Gastroesophageal sphincter (tissue), 4 donors: ENCODE results near the gene ZNF121. TPM values are rescaled to one million over a fixed set of nuclear protein-coding genes. Genes with fewer than 3 reads are reported as not detected.

Experiments used
- ATAC-seq: fragments of 150-250 bp; one replicate; pipeline ENCODE4 v1.9.1; 2016; ENCODE audit warnings: mild to moderate bottlenecking, moderate library complexity
- H3K27ac ChIP-seq, 4 donors: fragments of 200-600 bp; sonication (generic) in 3 of 4; 1 replicate in 3 of 4; 2 replicates in 1 of 4; pipeline ENCODE4 v1.5.1; 2016 to 2019
- H3K27me3 ChIP-seq: fragments of 200-600 bp; sonication (generic); one replicate; pipeline ENCODE4 v1.5.1; 2019
- H3K36me3 ChIP-seq, 2 donors: fragments of 200-600 bp; sonication (generic); one replicate each; pipeline ENCODE4 v1.5.1; 2019; ENCODE audit warnings: control low read depth in 1 of 2
- H3K4me1 ChIP-seq, 3 donors: fragments of 200-600 bp; sonication (generic); 1 replicate in 2 of 3; 2 replicates in 1 of 3; pipeline ENCODE4 v1.5.1; 2016 to 2019; ENCODE audit warnings: control low read depth in 2 of 3
- H3K4me3 ChIP-seq, 2 donors: fragments of 200-600 bp; sonication (generic); one replicate each; pipeline ENCODE4 v1.5.1; 2019; ENCODE audit warnings: mild to moderate bottlenecking in 1 of 2, moderate library complexity in 1 of 2
- H3K9me3 ChIP-seq, 3 donors: fragments of 200-600 bp; sonication (generic); one replicate each; pipeline ENCODE4 v1.5.1; 2017 to 2019; ENCODE audit warnings: control low read depth in 2 of 3
- EP300 ChIP-seq: sonication (generic); formaldehyde crosslinking; IDR thresholded peaks from one replicate; pipeline ENCODE4 v1.6.1; 2017; ENCODE audit warnings: antibody characterized with exemption, mild to moderate bottlenecking
- POLR2A ChIP-seq, 2 donors: fragments of 450-650 bp; IDR thresholded peaks; one replicate each; pipeline ENCODE4 v1.6.1; 2017; ENCODE audit warnings: antibody characterized with exemption in 2 of 2, mild to moderate bottlenecking in 2 of 2, moderate library complexity in 1 of 2
- POLR2AphosphoS5 ChIP-seq: sonication (generic); formaldehyde crosslinking; IDR thresholded peaks from one replicate; pipeline ENCODE4 v1.6.1; 2017; ENCODE audit warnings: antibody characterized with exemption
- WGBS, 2 donors: methylation state at CpG; one replicate each; pipeline ENCODE4 v1.1.5; 2018; ENCODE audit warnings: low coverage in 1 of 2; 5-methylcytosine and 5-hydroxymethylcytosine counted together
- total RNA-seq, 4 donors: library from RNA; depleted of rRNA; stranded (reverse); fragments of >200 nt; gene quantifications; one replicate each; pipeline ENCODE4 v1.1.0, GENCODE V29; 2016
- TF ChIP-seq, protein P1 (sequence below), 4 experiments: fragments of 200-600 bp in 2 of 4; fragments of 450-650 bp in 2 of 4; sonication (generic) in 1 of 4; IDR thresholded peaks; one replicate each; pipeline ENCODE4 v1.5.1; 2017 to 2019; ENCODE audit warnings: antibody characterized with exemption in 4 of 4, mild to moderate bottlenecking in 2 of 4, moderate library complexity in 2 of 4

Gene ZNF121
- total RNA-seq, result 10 to 100 TPM; 22.6 to 32.2 (median 28.1) TPM

- peak; percentile 93 for ATAC-seq
- H3K4me3 ChIP-seq, result peak within 1 kb of the TSS; percentile 85 to 89
- H3K4me1 ChIP-seq, result peaks cover 0 to 26% (median 11%) of the 10 kb centered on the region in 3 donors
- 0 to 2% methylated on average over 6 to 14 of the region's 51 CpGs for WGBS, 2 donors
- peak within 1 kb of the TSS; percentile 86 to 98 (median 90) for H3K27ac ChIP-seq
- H3K9me3 ChIP-seq, result peaks cover 0 to 23% (median 0%) of the 10 kb centered on the region in 3 donors
- peaks cover 0 to 29% of the 10 kb centered on the region in 2 donors for H3K36me3 ChIP-seq
- peaks cover 9% of the 10 kb centered on the region for H3K27me3 ChIP-seq
- TF ChIP-seq EP300 (no peak), POLR2AphosphoS5 (peak; percentile 67), POLR2A (IDR thresholded peaks at IDR 0.05) (peak in 1 of 2 donors; percentile 22)
- TF ChIP-seq, protein P1, sequence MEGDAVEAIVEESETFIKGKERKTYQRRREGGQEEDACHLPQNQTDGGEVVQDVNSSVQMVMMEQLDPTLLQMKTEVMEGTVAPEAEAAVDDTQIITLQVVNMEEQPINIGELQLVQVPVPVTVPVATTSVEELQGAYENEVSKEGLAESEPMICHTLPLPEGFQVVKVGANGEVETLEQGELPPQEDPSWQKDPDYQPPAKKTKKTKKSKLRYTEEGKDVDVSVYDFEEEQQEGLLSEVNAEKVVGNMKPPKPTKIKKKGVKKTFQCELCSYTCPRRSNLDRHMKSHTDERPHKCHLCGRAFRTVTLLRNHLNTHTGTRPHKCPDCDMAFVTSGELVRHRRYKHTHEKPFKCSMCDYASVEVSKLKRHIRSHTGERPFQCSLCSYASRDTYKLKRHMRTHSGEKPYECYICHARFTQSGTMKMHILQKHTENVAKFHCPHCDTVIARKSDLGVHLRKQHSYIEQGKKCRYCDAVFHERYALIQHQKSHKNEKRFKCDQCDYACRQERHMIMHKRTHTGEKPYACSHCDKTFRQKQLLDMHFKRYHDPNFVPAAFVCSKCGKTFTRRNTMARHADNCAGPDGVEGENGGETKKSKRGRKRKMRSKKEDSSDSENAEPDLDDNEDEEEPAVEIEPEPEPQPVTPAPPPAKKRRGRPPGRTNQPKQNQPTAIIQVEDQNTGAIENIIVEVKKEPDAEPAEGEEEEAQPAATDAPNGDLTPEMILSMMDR (IDR thresholded peaks at IDR 0.05), result peak in 2 of 4 experiments; percentile 5 to 18
Observed at GRCh38 chr19:9584073-9584833, at the start of gene ZNF121. ZNF121 (minus strand) TSS chr19:9584504; CDS start chr19:9568097, 16,407 bp downstream.

- Histone ChIP-seq H3K9me3 (no peaks in the 10 kb centered on the region), H3K27ac (no peak overlapping the region), H3K4me3 (no peak overlapping the region), H3K27me3 (no peaks in the 10 kb centered on the region), H3K4me1 (peaks cover 0 to 24% (median 0%) of the 10 kb centered on the region in 3 donors), H3K36me3 (peaks cover 0 to 17% of the 10 kb centered on the region in 2 donors)
- 100% methylated on average over 1 of the region's 2 CpGs; no CpG with 5 or more reads in 1 of the 2 donors for WGBS, 2 donors
- ATAC-seq, result no peak
- TF ChIP-seq, protein P1 (IDR thresholded peaks at IDR 0.05), result no peak
- TF ChIP-seq POLR2AphosphoS5 (no peak), EP300 (no peak), POLR2A (IDR thresholded peaks at IDR 0.05) (no peak)
Observed at GRCh38 chr19:9627856-9628255, 43.6 kb upstream of the ZNF121 start.

DNA sequence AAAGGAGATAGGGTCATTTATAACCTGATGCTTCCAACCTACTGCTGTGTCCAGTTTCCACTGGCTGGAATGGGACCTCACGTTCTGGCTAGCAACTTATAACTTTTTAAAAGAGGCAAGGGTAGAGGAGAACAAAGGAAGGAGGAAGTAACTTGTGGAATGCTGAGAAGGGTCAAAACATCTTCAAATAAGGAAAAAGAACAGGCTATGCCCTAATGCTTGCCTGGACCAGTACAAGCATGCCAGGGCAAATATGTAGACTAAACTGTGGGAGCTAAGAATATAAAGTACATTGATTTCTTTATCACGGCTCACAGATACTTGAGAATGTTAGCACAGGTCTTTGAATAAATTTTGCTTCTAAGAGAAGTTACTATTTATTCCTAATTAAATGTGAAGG lies 38.2 kb upstream of the ZNF121 start:
- Histone ChIP-seq H3K9me3 (no peaks in the 10 kb centered on the region), H3K4me1 (peaks cover 0 to 54% (median 7%) of the 10 kb centered on the region in 3 donors), H3K4me3 (peak overlapping the region in 1 of 2 donors; percentile 77), H3K27ac (peak overlapping the region; percentile 74 to 94 (median 84)), H3K36me3 (peaks cover 0 to 19% of the 10 kb centered on the region in 2 donors), H3K27me3 (no peaks in the 10 kb centered on the region)
- no peak for TF ChIP-seq POLR2A (IDR thresholded peaks at IDR 0.05)
- no peak for TF ChIP-seq EP300
- no peak for TF ChIP-seq POLR2AphosphoS5
- TF ChIP-seq, protein P1 (IDR thresholded peaks at IDR 0.05), result no peak
- 18 to 40% methylated on average over 2 of the region's 2 CpGs for WGBS, 2 donors
- ATAC-seq, result no peak

DNA sequence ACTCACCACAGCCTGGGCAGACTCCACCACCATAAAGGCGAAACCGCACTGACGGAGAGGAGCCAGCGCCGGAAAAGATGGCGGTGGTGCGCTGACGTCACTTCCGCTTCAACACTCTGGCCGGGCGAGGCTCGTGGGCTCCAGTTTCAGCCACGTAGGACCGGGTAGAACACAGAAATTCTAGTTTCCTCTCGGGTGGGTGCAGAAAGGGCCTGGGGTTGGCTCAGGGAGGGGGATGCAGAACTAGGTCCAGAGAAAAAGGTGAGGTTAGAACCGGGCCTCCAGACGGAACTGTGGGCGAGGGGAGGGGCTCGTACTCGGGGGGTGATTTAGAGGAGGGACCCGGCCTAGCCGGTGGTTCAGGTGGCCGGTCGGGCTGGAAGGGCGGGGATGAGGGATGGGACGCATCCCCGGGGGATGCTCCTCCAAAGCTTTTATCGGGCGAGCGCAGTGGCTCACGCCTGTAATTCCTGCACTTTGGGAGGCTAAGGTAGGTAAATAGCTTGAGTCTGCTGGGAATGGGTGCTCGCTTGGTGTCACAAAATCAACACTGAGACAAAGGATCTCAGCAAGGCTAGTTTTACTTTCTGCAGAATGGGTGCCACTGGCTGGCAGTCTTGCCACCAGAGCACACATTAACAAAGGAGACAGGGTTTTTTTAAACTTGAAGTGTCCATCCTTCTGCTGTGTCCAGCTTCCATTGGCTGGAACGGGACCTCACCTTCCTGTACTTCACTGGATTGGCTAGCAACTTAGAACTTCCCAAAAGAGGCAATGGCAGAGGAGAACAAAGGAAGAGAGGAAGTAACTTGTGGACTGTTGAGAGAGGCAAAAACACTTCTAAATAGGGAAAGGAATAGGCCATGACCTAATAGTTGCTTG lies 37.1 kb upstream of the ZNF121 start, which contains the start of gene ZNF561:
Gene ZNF561 (minus strand): TSS at position 77 of the 882 bp plus-strand sequence. CDS start 1,776 bp downstream, outside the sequence.
- Histone ChIP-seq H3K9me3 (no peaks in the 10 kb centered on the region), H3K27ac (peak within 1 kb of the TSS; percentile 74 to 94 (median 92)), H3K36me3 (peaks cover 0 to 30% of the 10 kb centered on the region in 2 donors), H3K27me3 (no peaks in the 10 kb centered on the region), H3K4me3 (peak within 1 kb of the TSS; percentile 44 to 77), H3K4me1 (peaks cover 0 to 54% (median 7%) of the 10 kb centered on the region in 3 donors)
- TF ChIP-seq EP300 (no peak), POLR2A (IDR thresholded peaks at IDR 0.05) (peak in 1 of 2 donors; percentile 26), POLR2AphosphoS5 (no peak)
- TF ChIP-seq, protein P1 (IDR thresholded peaks at IDR 0.05), result no peak
- WGBS, 2 donors, result 0% methylated on average over 8 to 25 of the region's 33 CpGs
- peak; percentile 90 for ATAC-seq
